ENCODE results near the gene ZNF506.

GRCh38 chr19:19835560-19836038 lies 14.0 kb upstream of the ZNF506 start:
- no peak for TF ChIP-seq CTCF (IDR thresholded peaks at IDR 0.05; ENCODE audit: insufficient read depth, low read length, poor library complexity, severe bottlenecking)
- no peak for TF ChIP-seq EZH2phosphoT487 (conservative IDR thresholded peaks at IDR 0.05; ENCODE audit: low read length)

All from SU-DHL-6 (cell line).